Fibroblast of mammary gland (primary cell): ENCODE data around the gene DCTN5.

Source experiments
- DNase-seq: peaks from one replicate; pipeline ENCODE4 v3.0.0-alpha.2; 2010; ENCODE audit warnings: low read depth
- H3K4me3 ChIP-seq: 2 replicates; pipeline ENCODE4 v1.5.1; 2011; ENCODE audit warnings: low read depth, mild to moderate bottlenecking, low read length, moderate library complexity; ENCODE audit not compliant: control insufficient read depth
- CTCF ChIP-seq: conservative IDR thresholded peaks from 2 replicates; pipeline ENCODE4 v1.5.1; 2011; ENCODE audit warnings: low read depth, low read length, inconsistent platforms; ENCODE audit not compliant: control insufficient read depth, insufficient read depth

DCTN5 gene

GRCh38 chr16:23634461-23635036 is 6.7 kb upstream of the DCTN5 start:
- TF ChIP-seq CTCF, result no peak
- no peak overlapping the region for H3K4me3 ChIP-seq
- DNase-seq, result no peak

- TF ChIP-seq CTCF, result no peak
- H3K4me3 ChIP-seq, result no peak overlapping the region
- peak; percentile 15 for DNase-seq
Observed at GRCh38 chr16:23635958-23636357, 5.3 kb upstream of the DCTN5 start.

- no peak for TF ChIP-seq CTCF
- DNase-seq, result peak; percentile 11
Observed at GRCh38 chr16:23640615-23640930, 693 bp upstream of the DCTN5 start.

GRCh38 chr16:23642246-23642774 is 1.0 kb downstream of the DCTN5 start:
- H3K4me3 ChIP-seq, result peak overlapping the region; percentile 87
- no peak for TF ChIP-seq CTCF
- no peak for DNase-seq

More at GRCh38 chr16:23640615-23640930, 693 bp upstream of the DCTN5 start:
- H3K4me3 ChIP-seq, result peak overlapping the region; percentile 87

GRCh38 chr16:23650674-23651416 is 9.6 kb downstream of the DCTN5 start:
- no peak overlapping the region for H3K4me3 ChIP-seq
- DNase-seq, result peak; percentile 26
- TF ChIP-seq CTCF, result no peak

- no peak for DNase-seq
- no peak overlapping the region for H3K4me3 ChIP-seq
- no peak for TF ChIP-seq CTCF
Observed at GRCh38 chr16:23651943-23652468, 10.7 kb downstream of the DCTN5 start.

- no peak for DNase-seq
- TF ChIP-seq CTCF, result no peak
- H3K4me3 ChIP-seq, result no peak overlapping the region
Observed at GRCh38 chr16:23663918-23664317, 22.7 kb downstream of the DCTN5 start.
